SK-N-SH (cell line): ENCODE data around the gene IMPA2. TPM values are rescaled to one million over a fixed set of nuclear protein-coding genes. Genes with fewer than 3 reads are reported as not detected.

Source experiments
- CTCF ChIA-PET: fragments of 300-600, 350-600 bp; formaldehyde crosslinking; extraction: SDS; loops from one replicate; lab custom pipeline; 2021; lab: Yijun Ruan, JAX
- POLR2A ChIA-PET: fragments of 350-600 bp; sonication (Branson Sonifier 250); formaldehyde crosslinking; extraction: SDS; loops from one replicate; lab custom pipeline; 2020; ENCODE audit warnings: antibody characterized with exemption, inconsistent platforms; lab: Yijun Ruan, JAX
- DNase-seq: peaks from one replicate; pipeline ENCODE4 v3.0.0; 2012
- H2AFZ ChIP-seq: fragments of 200-600 bp; sonication (generic); 2 replicates; pipeline ENCODE4 v1.8.1; 2016; ENCODE audit warnings: antibody characterized with exemption, mild to moderate bottlenecking, low read depth
- H3F3A ChIP-seq: fragments of 200-600 bp; sonication (generic); replicated peaks from 2 replicates; pipeline ENCODE3; 2016; ENCODE audit warnings: antibody characterized with exemption, mild to moderate bottlenecking; ENCODE audit not compliant: insufficient read depth
- H3K27ac ChIP-seq, 2 experiments: fragments of 200-500 bp in 1 of 2; fragments of 200-600 bp in 1 of 2; sonication (Bioruptor generic) in 1 of 2; sonication (generic), shearing (Covaris generic) in 1 of 2; 2 replicates each; pipeline versions ENCODE4 v1.5.1 to v1.6.1; 2014 to 2016; ENCODE audit warnings: low read depth in 2 of 2, inconsistent platforms in 1 of 2, low read length in 1 of 2, mild to moderate bottlenecking in 1 of 2, mixed read lengths in 1 of 2
- H3K27me3 ChIP-seq: fragments of 200-600 bp; sonication (generic), shearing (Covaris generic); 2 replicates; pipeline ENCODE4 v1.6.1; 2016; ENCODE audit warnings: mixed run types; ENCODE audit not compliant: insufficient read depth
- H3K36me3 ChIP-seq, 2 experiments: fragments of 200-500 bp in 1 of 2; fragments of 200-600 bp in 1 of 2; sonication (Bioruptor generic) in 1 of 2; sonication (generic) in 1 of 2; replicated peaks in 1 of 2; 2 replicates each; pipeline versions ENCODE3 to v1.5.1; 2014 to 2016; ENCODE audit warnings: low read length in 1 of 2, mild to moderate bottlenecking in 1 of 2; ENCODE audit not compliant: insufficient read depth in 2 of 2, control insufficient read depth in 1 of 2
- H3K4me1 ChIP-seq, 2 experiments: fragments of 200-500 bp in 1 of 2; fragments of 200-600 bp in 1 of 2; sonication (Bioruptor generic) in 1 of 2; sonication (generic), shearing (Covaris generic) in 1 of 2; 2 replicates each; pipeline versions ENCODE4 v1.5.1 to v1.6.1; 2014 to 2016; ENCODE audit warnings: low read depth in 1 of 2, low read length in 1 of 2, mixed run types in 1 of 2; ENCODE audit not compliant: insufficient read depth in 2 of 2, control insufficient read depth in 1 of 2
- H3K4me2 ChIP-seq: fragments of 200-600 bp; sonication (generic), shearing (Covaris generic); 2 replicates; pipeline ENCODE4 v1.6.1; 2017; ENCODE audit warnings: mixed run types
- H3K4me3 ChIP-seq, 2 experiments: fragments of 200-500 bp in 1 of 2; fragments of 200-600 bp in 1 of 2; sonication (Bioruptor generic) in 1 of 2; sonication (generic), shearing (Covaris generic) in 1 of 2; 2 replicates each; pipeline versions ENCODE4 v1.5.1 to v1.8.1; 2014 to 2016; ENCODE audit warnings: low read depth in 2 of 2, inconsistent platforms in 1 of 2, low read length in 1 of 2, mild to moderate bottlenecking in 1 of 2, mixed read lengths in 1 of 2, moderate library complexity in 1 of 2
- H3K79me2 ChIP-seq: fragments of 200-600 bp; sonication (generic); 2 replicates; pipeline ENCODE4 v1.8.1; 2017; ENCODE audit warnings: mild to moderate bottlenecking; ENCODE audit not compliant: insufficient read depth
- H3K9ac ChIP-seq: fragments of 200-600 bp; sonication (generic); 2 replicates; pipeline ENCODE4 v1.6.1; 2017; ENCODE audit warnings: mixed run types
- H3K9me2 ChIP-seq: fragments of 200-600 bp; sonication (generic); 2 replicates; pipeline ENCODE4 v1.6.1; 2017; ENCODE audit warnings: mixed run types
- H3K9me3 ChIP-seq: fragments of 200-600 bp; sonication (generic); 2 replicates; pipeline ENCODE4 v1.6.1; 2017; ENCODE audit warnings: mixed run types, mild to moderate bottlenecking, moderate library complexity
- H4K20me1 ChIP-seq: fragments of 200-600 bp; sonication (generic); 2 replicates; pipeline ENCODE4 v1.6.1; 2017; ENCODE audit warnings: mild to moderate bottlenecking, mixed run types; ENCODE audit not compliant: insufficient read depth
- CHD2 ChIP-seq: fragments of 150-350 bp; IDR thresholded peaks from 2 replicates; pipeline ENCODE4 v1.6.1; 2018; ENCODE audit warnings: low read length; ENCODE audit not compliant: partially characterized antibody
- FOSL2 ChIP-seq: IDR thresholded peaks from 2 replicates; pipeline ENCODE4 v1.4.0; 2012; ENCODE audit warnings: low read depth, mild to moderate bottlenecking, moderate library complexity, borderline replicate concordance
- FOXM1 ChIP-seq: IDR thresholded peaks from 2 replicates; pipeline ENCODE4 v1.4.0; 2012; ENCODE audit warnings: low read depth, mild to moderate bottlenecking
- GABPA ChIP-seq: IDR thresholded peaks from 2 replicates; pipeline ENCODE4 v1.4.0; 2012; ENCODE audit warnings: low read depth, mild to moderate bottlenecking
- GATA2 ChIP-seq: sonication (generic); formaldehyde crosslinking; IDR thresholded peaks from 2 replicates; pipeline ENCODE4 v1.5.0; 2020; ENCODE audit warnings: mild to moderate bottlenecking, missing genetic modification reagents
- JUND ChIP-seq: IDR thresholded peaks from 2 replicates; pipeline ENCODE4 v1.4.0; 2012
- POLR2AphosphoS5 ChIP-seq: IDR thresholded peaks from 2 replicates; pipeline ENCODE4 v1.6.1; 2012; ENCODE audit warnings: low read depth, low read length
- REST ChIP-seq: IDR thresholded peaks from 2 replicates; pipeline ENCODE4 v1.6.1; 2012; ENCODE audit warnings: mild to moderate bottlenecking, low read depth, low read length, moderate library complexity
- RXRA ChIP-seq: IDR thresholded peaks from 2 replicates; pipeline ENCODE4 v1.4.0; 2012; ENCODE audit warnings: low read depth, mild to moderate bottlenecking, borderline replicate concordance
- SIN3A ChIP-seq: IDR thresholded peaks from 2 replicates; pipeline ENCODE4 v1.6.1; 2012; ENCODE audit warnings: low read depth, mild to moderate bottlenecking, low read length, moderate library complexity, borderline replicate concordance
- SMC3 ChIP-seq: IDR thresholded peaks from 2 replicates; pipeline ENCODE4 v1.6.1; 2012; ENCODE audit warnings: low read depth, low read length, improper control_type of control experiment
- YY1 ChIP-seq: IDR thresholded peaks from 2 replicates; pipeline ENCODE4 v1.4.0; 2012; ENCODE audit warnings: low read depth, mild to moderate bottlenecking
- WGBS: methylation state at CpG from one replicate; pipeline ENCODE4 v1.1.6; 2017; ENCODE audit warnings: low lambda C conversion rate; 5-methylcytosine and 5-hydroxymethylcytosine counted together
- polyA plus RNA-seq, 3 experiments: library from polyadenylated mRNA; depleted of rRNA; stranded (reverse); fragments of >200 nt; gene quantifications; 2 replicates each; pipeline ENCODE4 v1.2.3, GENCODE V29; 2012
- TF ChIP-seq, protein P1 (sequence below): IDR thresholded peaks from 2 replicates; pipeline ENCODE4 v1.4.0; 2012; ENCODE audit warnings: low read depth, borderline replicate concordance
- TF ChIP-seq, protein P2 (sequence below): IDR thresholded peaks from 2 replicates; pipeline ENCODE4; 2012
- TF ChIP-seq, protein P3 (sequence below): IDR thresholded peaks from 2 replicates; pipeline ENCODE4 v1.4.0; 2012; ENCODE audit warnings: low read depth, borderline replicate concordance
- TF ChIP-seq, protein P4 (sequence below): fragments of 150-350 bp; IDR thresholded peaks from 2 replicates; pipeline ENCODE4 v1.6.1; 2016; ENCODE audit warnings: mild to moderate bottlenecking, low read depth, low read length
- TF ChIP-seq, protein P5 (sequence below): IDR thresholded peaks from 2 replicates; pipeline ENCODE4 v1.4.0; 2012; ENCODE audit warnings: low read depth

IMPA2 gene
- polyA plus RNA-seq, 1 of the 3 experiments (the other 2 are of a cell fraction), result 0.18 TPM

DNA sequence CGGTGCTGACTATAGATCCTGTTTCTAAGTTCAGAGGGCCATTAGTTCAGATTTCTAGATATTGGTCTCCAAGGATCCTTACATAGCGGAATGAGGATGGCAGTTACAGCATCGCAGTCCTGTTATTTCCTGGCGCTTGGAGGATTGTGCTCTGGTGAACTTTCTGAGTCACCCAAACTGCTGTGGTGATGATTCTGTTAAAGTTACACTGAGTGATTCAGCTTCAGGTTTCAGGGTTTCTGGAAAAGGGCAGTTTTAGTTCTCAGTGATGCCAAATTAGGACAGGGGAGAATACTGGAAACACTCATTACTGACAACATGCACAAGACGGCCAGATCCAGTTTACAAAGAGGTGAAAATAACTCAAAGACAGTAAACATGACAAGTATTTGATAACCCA, 60.3 kb downstream of the IMPA2 start:
- DNase-seq, result no peak
- Histone ChIP-seq H3F3A (no peaks in the 10 kb centered on the region), H3K4me1 (peaks cover 0 to 2% of the 10 kb centered on the region in 2 experiments; a peak in 1 of 4 replicates), H3K4me2 (no peak overlapping the region), H2AFZ (no peak overlapping the region), H3K9me2 (no peaks in the 10 kb centered on the region), H3K9me3 (no peaks in the 10 kb centered on the region), H3K27ac (no peak overlapping the region), H3K9ac (no peak overlapping the region), H3K79me2 (no peaks in the 10 kb centered on the region), H4K20me1 (no peaks in the 10 kb centered on the region), H3K36me3 (no peaks in the 10 kb centered on the region), H3K4me3 (no peak overlapping the region), H3K27me3 (peaks cover 53% of the 10 kb centered on the region)
- TF ChIP-seq GATA2, result no peak
- peak; percentile 40 for TF ChIP-seq FOSL2
- no peak for TF ChIP-seq GABPA
- TF ChIP-seq JUND, result 0 out of 2 replicates have a peak, but pooled peaks have one; percentile 24
- TF ChIP-seq, protein P1, sequence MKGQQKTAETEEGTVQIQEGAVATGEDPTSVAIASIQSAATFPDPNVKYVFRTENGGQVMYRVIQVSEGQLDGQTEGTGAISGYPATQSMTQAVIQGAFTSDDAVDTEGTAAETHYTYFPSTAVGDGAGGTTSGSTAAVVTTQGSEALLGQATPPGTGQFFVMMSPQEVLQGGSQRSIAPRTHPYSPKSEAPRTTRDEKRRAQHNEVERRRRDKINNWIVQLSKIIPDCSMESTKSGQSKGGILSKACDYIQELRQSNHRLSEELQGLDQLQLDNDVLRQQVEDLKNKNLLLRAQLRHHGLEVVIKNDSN, result no peak
- TF ChIP-seq, protein P2, sequence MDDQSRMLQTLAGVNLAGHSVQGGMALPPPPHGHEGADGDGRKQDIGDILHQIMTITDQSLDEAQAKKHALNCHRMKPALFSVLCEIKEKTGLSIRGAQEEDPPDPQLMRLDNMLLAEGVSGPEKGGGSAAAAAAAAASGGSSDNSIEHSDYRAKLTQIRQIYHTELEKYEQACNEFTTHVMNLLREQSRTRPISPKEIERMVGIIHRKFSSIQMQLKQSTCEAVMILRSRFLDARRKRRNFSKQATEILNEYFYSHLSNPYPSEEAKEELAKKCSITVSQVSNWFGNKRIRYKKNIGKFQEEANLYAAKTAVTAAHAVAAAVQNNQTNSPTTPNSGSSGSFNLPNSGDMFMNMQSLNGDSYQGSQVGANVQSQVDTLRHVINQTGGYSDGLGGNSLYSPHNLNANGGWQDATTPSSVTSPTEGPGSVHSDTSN, result no peak
- TF ChIP-seq FOXM1, result no peak
- POLR2A ChIA-PET, result no interaction called here
- 6% methylated on average over 4 of the region's 5 CpGs for WGBS
- CTCF ChIA-PET, result interaction anchor here (1.2 to 1.3 kb wide), 2 partner anchors 11 to 18 kb away, joined by 3 to 6 read pairs; no protein-coding TSS in a partner anchor

DNA sequence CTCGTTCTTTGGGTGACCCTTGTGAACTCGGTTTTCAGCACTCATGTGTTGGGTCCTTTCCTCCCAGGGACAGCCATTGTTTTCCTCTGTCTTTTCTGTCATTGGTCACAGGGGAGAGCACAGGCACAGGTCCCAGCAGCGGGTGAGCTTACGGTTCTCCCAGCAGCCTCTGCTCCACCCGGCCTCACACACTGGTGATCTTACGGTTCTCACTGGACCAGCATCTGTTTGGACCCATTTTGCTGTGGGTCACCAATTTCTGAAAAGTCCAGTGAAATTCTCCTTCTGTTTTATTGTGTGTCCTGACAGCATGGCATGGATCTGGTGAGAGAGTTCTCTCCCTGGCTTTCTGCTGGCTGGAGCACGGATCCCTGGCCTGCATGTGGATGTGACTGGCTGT, 62.5 kb downstream of the IMPA2 start:
- CTCF ChIA-PET, result interaction anchor here (1.0 to 1.6 kb wide), 3 partner anchors 48 to 316 kb away, joined by 3 to 5 read pairs (median 3); no protein-coding TSS in a partner anchor
- Histone ChIP-seq H3K36me3 (no peaks in the 10 kb centered on the region), H3K9ac (no peak overlapping the region), H3K9me3 (no peaks in the 10 kb centered on the region), H3K9me2 (no peaks in the 10 kb centered on the region), H3K4me2 (no peak overlapping the region), H3K4me1 (peaks cover 0 to 2% of the 10 kb centered on the region in 2 experiments; a peak in 1 of 4 replicates)
- WGBS, result 31% methylated on average over 7 of the region's 7 CpGs
- TF ChIP-seq POLR2AphosphoS5, result no peak
- no peak for TF ChIP-seq REST
- TF ChIP-seq, protein P3, sequence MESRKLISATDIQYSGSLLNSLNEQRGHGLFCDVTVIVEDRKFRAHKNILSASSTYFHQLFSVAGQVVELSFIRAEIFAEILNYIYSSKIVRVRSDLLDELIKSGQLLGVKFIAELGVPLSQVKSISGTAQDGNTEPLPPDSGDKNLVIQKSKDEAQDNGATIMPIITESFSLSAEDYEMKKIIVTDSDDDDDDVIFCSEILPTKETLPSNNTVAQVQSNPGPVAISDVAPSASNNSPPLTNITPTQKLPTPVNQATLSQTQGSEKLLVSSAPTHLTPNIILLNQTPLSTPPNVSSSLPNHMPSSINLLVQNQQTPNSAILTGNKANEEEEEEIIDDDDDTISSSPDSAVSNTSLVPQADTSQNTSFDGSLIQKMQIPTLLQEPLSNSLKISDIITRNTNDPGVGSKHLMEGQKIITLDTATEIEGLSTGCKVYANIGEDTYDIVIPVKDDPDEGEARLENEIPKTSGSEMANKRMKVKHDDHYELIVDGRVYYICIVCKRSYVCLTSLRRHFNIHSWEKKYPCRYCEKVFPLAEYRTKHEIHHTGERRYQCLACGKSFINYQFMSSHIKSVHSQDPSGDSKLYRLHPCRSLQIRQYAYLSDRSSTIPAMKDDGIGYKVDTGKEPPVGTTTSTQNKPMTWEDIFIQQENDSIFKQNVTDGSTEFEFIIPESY, result no peak
- no peak for TF ChIP-seq SMC3
- TF ChIP-seq GATA2, result no peak
- no peak for TF ChIP-seq FOSL2
- TF ChIP-seq, protein P4, sequence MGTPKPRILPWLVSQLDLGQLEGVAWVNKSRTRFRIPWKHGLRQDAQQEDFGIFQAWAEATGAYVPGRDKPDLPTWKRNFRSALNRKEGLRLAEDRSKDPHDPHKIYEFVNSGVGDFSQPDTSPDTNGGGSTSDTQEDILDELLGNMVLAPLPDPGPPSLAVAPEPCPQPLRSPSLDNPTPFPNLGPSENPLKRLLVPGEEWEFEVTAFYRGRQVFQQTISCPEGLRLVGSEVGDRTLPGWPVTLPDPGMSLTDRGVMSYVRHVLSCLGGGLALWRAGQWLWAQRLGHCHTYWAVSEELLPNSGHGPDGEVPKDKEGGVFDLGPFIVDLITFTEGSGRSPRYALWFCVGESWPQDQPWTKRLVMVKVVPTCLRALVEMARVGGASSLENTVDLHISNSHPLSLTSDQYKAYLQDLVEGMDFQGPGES, result no peak
- no peak for TF ChIP-seq RXRA
- TF ChIP-seq YY1, result no peak
- TF ChIP-seq, protein P5, sequence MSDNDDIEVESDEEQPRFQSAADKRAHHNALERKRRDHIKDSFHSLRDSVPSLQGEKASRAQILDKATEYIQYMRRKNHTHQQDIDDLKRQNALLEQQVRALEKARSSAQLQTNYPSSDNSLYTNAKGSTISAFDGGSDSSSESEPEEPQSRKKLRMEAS, result no peak
- no peak for TF ChIP-seq SIN3A
- no peak for TF ChIP-seq CHD2
- TF ChIP-seq, all 33 proteins: peak for 0
- Histone ChIP-seq H2AFZ (no peak overlapping the region), H3K4me3 (no peak overlapping the region), H3K27me3 (peaks cover 34% of the 10 kb centered on the region), H3F3A (no peaks in the 10 kb centered on the region), H4K20me1 (no peaks in the 10 kb centered on the region), H3K27ac (no peak overlapping the region), H3K79me2 (no peaks in the 10 kb centered on the region)
- no peak for DNase-seq
- POLR2A ChIA-PET, result no interaction called here
